A673 (cell line): ENCODE measurements around the gene FOXJ3.

Experiments
- EZH2 ChIP-seq: fragments of 200-600 bp; sonication (generic); IDR thresholded peaks from 2 replicates; pipeline ENCODE4 v1.6.1; 2017; ENCODE audit warnings: borderline replicate concordance, low read depth, mild to moderate bottlenecking, mixed read lengths, antibody characterized with exemption, low read length; ENCODE audit not compliant: poor library complexity, severe bottlenecking
- TF ChIP-seq, protein P1 (sequence below): fragments of 300-800, 200-600 bp; sonication (generic); conservative IDR thresholded peaks from 2 replicates; pipeline ENCODE4 v1.5.1; 2017; ENCODE audit warnings: low read depth, mild to moderate bottlenecking, antibody characterized with exemption, low read length, moderate library complexity, mixed read lengths

DNA sequence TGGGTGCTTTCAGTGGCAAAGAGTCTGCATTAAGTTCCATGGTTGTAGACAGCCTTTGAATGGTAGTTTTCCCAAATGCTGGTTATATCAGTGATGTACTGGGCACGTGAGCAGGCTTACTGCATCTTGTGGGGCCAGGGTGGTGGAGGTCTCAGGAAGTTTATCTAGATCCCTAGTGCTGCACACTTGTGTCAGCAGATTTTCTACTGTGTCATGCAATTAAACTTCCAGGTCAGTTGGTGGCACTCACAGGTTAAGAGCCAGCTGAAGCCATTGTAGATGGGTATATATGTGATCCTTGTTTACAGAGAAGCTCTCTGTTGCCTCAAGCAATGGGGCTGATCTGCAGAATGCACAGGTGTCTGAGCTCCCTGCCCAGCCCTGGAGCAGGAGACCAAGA is 33.0 kb downstream of the FOXJ3 start:
- TF ChIP-seq, protein P1, sequence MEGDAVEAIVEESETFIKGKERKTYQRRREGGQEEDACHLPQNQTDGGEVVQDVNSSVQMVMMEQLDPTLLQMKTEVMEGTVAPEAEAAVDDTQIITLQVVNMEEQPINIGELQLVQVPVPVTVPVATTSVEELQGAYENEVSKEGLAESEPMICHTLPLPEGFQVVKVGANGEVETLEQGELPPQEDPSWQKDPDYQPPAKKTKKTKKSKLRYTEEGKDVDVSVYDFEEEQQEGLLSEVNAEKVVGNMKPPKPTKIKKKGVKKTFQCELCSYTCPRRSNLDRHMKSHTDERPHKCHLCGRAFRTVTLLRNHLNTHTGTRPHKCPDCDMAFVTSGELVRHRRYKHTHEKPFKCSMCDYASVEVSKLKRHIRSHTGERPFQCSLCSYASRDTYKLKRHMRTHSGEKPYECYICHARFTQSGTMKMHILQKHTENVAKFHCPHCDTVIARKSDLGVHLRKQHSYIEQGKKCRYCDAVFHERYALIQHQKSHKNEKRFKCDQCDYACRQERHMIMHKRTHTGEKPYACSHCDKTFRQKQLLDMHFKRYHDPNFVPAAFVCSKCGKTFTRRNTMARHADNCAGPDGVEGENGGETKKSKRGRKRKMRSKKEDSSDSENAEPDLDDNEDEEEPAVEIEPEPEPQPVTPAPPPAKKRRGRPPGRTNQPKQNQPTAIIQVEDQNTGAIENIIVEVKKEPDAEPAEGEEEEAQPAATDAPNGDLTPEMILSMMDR = no peak
- TF ChIP-seq EZH2 = no peak
